ENCODE data around the gene DCLRE1B.
A peak's percentile ranks its signal among the peaks of the same experiment; 100 is the strongest.

DCLRE1B gene

GRCh38 chr1:113904674-113905434 is at the start of gene DCLRE1B, which contains the start of gene AP4B1:
Gene DCLRE1B (plus strand): TSS chr1:113905326. CDS start chr1:113905587, 261 bp downstream.
Gene AP4B1 (minus strand): TSS chr1:113904799. CDS start chr1:113904717, 82 bp downstream.
- DNase-seq = peak; percentile 97 to 98

GRCh38 chr1:113855630-113856400 is 49.3 kb upstream of the DCLRE1B start:
- DNase-seq = no peak

GRCh38 chr1:113856401-113856790 is 48.7 kb upstream of the DCLRE1B start:
- DNase-seq = no peak

- no peak for DNase-seq
These were observed 47.4 kb upstream of the DCLRE1B start for GRCh38 chr1:113857776-113858175.

- no peak for DNase-seq
These were observed 46.7 kb upstream of the DCLRE1B start for GRCh38 chr1:113858418-113858817.

- DNase-seq = no peak
These were observed 46.1 kb upstream of the DCLRE1B start for GRCh38 chr1:113858982-113859381.

GRCh38 chr1:113859478-113860175 is 45.5 kb upstream of the DCLRE1B start:
- DNase-seq = no peak

- DNase-seq = no peak
These were observed 44.2 kb upstream of the DCLRE1B start for GRCh38 chr1:113860891-113861290.

- no peak for DNase-seq
These were observed 43.5 kb upstream of the DCLRE1B start for GRCh38 chr1:113861641-113862040.

GRCh38 chr1:113868387-113869083 is 36.6 kb upstream of the DCLRE1B start:
- DNase-seq = no peak

- no peak for DNase-seq
These were observed 34.3 kb upstream of the DCLRE1B start for GRCh38 chr1:113870778-113871177.

- DNase-seq = no peak
These were observed 33.5 kb upstream of the DCLRE1B start, which contains the start of gene PTPN22 for GRCh38 chr1:113871597-113872113. Gene PTPN22 (minus strand): TSS chr1:113871712.

- DNase-seq = no peak
These were observed 32.7 kb upstream of the DCLRE1B start for GRCh38 chr1:113872219-113872935.

- DNase-seq = no peak
These were observed 30.9 kb upstream of the DCLRE1B start for GRCh38 chr1:113874012-113874879.

- no peak for DNase-seq
These were observed 29.4 kb upstream of the DCLRE1B start for GRCh38 chr1:113875714-113876113.

- DNase-seq = no peak
These were observed 28.9 kb upstream of the DCLRE1B start for GRCh38 chr1:113876176-113876575.

- no peak for DNase-seq
These were observed 25.4 kb upstream of the DCLRE1B start for GRCh38 chr1:113879739-113880038.

- DNase-seq = no peak
These were observed 23.5 kb upstream of the DCLRE1B start for GRCh38 chr1:113881661-113882060.

- DNase-seq = no peak
These were observed 18.4 kb upstream of the DCLRE1B start for GRCh38 chr1:113886417-113887401.

All from NCI-H2081 (cell line).